Testis (tissue), 2 donors: Measurements from ENCODE around the gene DNAJC18.

ENCODE experiments used
- POLR2A ChIP-seq: fragments of 450-650 bp; IDR thresholded peaks from one replicate; pipeline ENCODE4 v1.6.1; 2017; ENCODE audit warnings: antibody characterized with exemption, mild to moderate bottlenecking, moderate library complexity
- TF ChIP-seq, protein P1 (sequence below), 3 experiments: fragments of 450-650 bp in 2 of 3; fragments of 200-600 bp in 1 of 3; sonication (generic) in 1 of 3; IDR thresholded peaks; one replicate each; pipeline ENCODE4 v1.5.1; 2016 to 2019; ENCODE audit warnings: antibody characterized with exemption in 3 of 3, mild to moderate bottlenecking in 2 of 3, moderate library complexity in 1 of 3

DNA sequence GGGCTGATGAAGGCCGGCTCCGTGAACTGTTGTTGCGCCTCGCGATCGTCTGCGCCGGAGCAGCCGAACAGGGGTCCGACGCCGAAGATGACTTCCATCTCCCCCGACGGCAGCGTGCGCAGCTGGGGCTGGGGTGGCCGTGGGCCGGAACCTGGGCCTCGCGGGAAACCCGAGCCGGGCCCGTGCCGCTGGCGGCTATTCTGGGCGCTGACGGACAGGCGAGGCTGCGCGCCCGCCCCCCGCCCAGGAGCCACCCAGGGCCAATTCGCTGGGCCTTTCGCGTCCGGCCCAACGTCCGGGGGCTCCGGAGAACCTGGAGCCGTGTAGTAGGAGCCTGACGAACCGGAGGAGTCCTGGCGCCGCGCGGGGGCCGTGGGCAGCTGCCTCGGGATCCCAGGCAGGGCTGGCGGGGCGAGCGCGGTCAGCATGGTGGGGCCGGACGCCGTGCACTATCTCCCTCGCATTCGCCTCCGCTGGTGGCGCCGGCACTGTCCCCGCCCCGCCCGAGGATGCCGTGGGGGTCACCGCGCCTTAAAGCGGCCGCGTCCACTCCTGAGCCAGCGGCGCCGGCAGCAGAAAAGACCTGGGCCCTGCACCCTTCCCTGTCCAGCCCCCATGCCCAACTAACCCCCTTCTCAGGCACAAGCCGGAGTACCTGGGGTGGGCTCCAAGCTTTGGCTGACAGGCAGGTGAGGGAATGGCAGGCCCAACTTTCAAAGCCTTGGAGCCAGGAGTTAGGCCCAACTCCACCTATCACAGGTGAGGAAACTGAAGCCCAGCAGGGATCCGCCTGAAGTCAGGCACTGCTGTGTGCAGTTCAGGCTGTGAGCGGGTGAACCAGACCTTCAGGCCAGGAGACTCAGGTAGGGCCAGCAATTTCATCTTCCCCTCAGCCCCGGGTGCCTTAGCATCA is 44.4 kb downstream of the DNAJC18 start, which contains the start of gene PROB1:
- no peak for TF ChIP-seq POLR2A
- TF ChIP-seq, protein P1, sequence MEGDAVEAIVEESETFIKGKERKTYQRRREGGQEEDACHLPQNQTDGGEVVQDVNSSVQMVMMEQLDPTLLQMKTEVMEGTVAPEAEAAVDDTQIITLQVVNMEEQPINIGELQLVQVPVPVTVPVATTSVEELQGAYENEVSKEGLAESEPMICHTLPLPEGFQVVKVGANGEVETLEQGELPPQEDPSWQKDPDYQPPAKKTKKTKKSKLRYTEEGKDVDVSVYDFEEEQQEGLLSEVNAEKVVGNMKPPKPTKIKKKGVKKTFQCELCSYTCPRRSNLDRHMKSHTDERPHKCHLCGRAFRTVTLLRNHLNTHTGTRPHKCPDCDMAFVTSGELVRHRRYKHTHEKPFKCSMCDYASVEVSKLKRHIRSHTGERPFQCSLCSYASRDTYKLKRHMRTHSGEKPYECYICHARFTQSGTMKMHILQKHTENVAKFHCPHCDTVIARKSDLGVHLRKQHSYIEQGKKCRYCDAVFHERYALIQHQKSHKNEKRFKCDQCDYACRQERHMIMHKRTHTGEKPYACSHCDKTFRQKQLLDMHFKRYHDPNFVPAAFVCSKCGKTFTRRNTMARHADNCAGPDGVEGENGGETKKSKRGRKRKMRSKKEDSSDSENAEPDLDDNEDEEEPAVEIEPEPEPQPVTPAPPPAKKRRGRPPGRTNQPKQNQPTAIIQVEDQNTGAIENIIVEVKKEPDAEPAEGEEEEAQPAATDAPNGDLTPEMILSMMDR (IDR thresholded peaks at IDR 0.05) = no peak
